HG03439 (cell line): ENCODE measurements around the gene GIGYF2.

ENCODE experiments used
- ATAC-seq: cut with Tn5 transposase; IDR thresholded peaks from one replicate; pipeline ENCODE4 v1.9.1; 2021; ENCODE audit warnings: mild to moderate bottlenecking, moderate library complexity; ENCODE audit not compliant: unreplicated experiment

Gene GIGYF2

DNA sequence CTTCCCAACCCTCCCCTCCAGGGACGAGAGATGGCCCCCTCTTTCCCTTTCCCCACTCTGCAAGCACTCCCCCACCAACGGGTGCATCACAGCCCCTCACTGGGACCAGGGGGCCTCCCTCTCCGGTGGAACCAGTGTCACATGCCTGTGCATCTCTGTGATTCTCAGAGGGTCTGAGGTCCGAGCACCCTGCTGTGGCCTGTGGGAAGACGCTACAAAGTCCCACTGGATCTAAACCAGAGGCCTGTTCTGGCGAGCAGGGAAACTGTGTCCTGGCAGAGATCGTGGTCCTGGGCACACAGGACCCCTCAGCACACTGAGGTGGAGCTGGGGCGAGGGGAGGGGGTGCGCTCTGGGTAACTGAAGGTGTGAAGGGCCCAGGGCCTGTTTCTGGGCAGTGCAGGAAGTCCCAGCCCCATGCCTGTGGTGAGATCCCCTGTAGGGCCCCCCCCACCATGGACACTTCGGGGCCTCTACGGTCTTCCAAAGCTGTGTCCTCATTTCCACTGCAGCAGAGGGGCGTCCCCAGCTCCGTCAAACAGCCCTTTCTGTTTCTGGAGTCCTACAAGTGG lies 180.9 kb downstream of the GIGYF2 start:
- no peak for ATAC-seq

- no peak for ATAC-seq
Observed at GRCh38 chr2:232878855-232879617, 181.9 kb downstream of the GIGYF2 start.

- ATAC-seq, result no peak
Observed at GRCh38 chr2:232879618-232880494, 182.7 kb downstream of the GIGYF2 start.

DNA sequence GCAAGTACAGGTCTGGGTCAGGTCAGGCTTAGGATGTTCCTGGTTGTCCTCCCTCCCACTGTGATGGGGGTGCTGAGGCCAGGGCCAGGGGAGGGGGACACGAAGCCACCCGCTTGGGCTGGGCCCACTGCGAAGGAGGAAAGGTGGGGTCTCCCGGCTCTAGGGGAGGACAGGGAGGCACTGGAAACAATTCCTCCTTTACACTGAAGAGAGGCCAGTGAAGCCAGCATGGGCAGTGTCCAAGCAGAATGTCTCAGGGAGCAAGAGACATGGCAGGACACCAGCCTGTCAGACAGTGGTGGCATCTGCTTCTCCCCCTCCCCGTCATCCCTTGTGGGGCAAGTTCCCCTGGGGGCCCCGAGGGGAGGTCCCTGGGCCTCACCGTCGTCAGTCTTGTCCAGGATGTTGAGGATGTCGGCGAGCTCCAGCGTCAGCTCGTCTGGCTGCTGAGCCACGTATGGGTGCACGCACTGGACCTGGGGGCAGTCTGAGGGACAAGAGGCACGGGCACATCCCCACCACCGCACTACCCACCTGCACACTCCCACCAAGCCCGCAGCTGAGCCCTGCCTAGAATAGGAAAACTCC lies 183.7 kb downstream of the GIGYF2 start:
- no peak for ATAC-seq

GRCh38 chr2:232882085-232882484 lies 185.0 kb downstream of the GIGYF2 start:
- ATAC-seq, result no peak

DNA sequence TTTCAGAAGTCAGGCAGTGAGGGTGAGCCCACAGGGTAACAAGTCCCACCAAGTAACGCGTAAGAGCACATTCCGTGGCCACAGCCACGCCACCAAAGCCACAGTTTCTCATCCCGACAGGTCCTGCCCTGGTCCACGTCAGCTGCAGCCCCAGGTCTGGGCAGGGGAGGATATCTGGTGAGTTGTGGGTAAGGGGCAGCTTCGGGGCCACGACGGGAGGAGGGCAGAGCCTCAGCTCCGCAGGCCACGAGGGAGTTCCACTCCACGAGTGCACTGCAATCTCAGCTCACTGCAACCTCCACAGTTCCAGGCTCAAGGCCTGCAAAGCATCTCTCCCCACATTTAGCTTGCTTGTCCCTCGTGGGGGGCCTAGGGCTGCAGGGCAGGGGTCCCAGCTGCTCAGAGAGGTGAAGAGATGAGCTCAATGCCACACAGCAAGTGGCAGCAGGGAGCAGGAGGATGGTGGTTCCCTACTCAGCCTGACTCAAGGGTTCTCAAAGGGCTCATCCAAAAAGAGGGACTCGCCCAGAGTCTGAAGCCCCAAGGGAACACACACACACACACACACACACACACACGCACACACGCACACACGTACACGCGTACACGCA lies 185.5 kb downstream of the GIGYF2 start:
- no peak for ATAC-seq

- ATAC-seq, result no peak
Observed at GRCh38 chr2:232883116-232883721, 186.1 kb downstream of the GIGYF2 start.

DNA sequence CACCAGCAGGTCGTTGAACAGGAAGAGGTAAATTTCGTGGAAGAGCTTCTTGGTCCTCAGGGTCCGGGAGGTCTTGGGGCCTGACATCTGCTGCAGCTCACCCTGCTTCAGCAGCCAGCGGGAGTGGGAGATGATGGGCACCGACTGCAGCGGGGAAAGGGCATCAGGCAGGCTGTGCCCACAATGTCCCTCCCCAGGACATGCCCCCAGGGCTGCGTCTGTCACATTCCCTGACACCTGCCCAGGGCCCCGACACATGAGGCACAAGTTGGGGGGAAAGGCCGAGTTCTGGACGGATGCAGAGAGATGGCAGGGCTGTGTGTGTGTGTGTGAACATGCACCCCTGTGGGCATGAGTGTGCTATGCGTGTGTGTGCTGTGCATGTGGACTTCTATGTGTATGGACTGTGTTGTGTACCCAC lies 186.9 kb downstream of the GIGYF2 start:
- no peak for ATAC-seq

DNA sequence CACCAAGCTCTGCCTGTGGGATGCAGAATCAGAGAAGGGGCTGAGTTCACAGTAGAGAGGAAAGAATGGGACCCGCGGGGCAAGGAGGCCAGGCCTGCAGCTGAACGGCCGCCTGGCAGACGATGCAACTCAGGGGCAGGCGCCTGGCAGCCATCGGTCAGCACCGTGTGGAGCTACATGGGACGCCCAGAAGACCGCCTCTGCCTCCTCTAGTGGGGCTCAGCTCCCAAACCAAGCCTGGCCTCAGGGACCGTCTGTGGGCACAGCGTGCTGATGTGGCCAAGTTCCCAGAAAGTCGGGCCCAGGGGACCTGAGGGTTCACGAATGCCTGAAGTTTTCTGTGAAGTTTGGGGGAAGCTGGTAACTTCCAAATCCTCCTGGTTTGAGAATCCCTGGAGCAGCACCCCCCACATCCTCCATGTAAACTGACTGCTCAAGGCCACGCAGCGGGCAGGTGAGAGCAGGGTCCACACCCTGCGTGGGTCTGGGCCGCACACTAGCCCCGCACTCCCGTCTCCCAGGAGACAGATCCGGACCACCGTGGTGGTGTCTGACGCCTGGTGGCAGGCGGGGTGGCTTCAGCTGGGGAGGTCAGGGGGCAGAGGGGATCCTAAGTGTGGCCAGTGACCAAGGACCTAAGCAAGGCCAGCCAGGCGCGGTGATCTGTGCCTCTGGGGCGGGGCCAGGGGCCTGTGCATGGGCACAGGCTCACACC lies 187.6 kb downstream of the GIGYF2 start:
- ATAC-seq, result no peak

DNA sequence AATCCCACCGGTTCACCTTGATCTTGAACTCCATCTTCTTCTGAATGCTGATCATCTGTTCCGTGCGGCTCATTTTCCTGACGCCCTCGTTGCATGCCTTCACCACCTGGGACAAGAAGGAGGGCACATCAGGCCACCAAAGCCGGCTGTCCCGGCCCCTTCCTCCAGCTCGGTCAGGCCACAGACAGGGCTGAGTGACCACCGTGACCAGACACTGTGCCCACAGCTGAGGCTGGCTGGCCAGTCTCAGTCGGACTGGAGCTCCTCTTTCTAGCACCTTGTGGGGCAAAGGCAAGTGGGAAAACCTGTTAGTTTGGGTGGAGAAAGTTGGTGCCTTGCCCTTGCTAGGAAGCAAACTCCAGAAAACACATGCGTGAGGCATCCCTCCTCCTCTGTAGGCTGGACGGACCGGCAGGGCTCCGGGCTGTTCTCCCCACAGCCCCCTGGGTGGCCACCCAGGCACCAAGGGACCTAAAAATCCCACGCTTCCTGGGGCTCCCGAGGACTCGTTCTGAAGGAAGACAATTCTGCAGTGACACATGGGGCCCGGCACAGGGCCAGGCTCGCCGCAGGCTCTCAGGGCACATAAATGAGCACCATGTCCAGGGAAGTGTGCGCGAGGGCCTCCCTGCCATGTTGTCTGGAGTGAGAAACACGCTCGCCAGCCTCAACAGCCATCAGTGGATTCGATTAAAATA lies 188.3 kb downstream of the GIGYF2 start:
- ATAC-seq, result no peak

DNA sequence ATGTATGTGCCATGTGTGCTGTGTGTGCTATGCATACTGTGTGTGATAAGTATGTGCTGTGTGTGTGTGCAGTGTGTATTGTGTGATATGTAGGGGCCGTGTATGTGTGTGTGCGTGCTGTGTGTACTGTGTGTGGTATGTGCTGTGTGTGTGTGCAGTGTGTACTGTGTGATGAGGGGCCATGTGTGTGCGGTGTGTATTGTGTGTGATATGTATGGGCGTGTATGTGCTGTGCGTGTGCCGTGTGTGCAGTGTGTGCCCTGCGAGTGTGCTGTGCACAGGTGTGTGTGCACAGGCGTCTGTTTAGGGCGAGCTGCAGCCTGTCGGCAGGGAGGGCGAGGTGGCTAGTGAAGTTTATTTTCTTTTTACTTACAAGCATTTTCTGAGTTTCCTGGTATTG lies 189.0 kb downstream of the GIGYF2 start:
- ATAC-seq, result no peak

DNA sequence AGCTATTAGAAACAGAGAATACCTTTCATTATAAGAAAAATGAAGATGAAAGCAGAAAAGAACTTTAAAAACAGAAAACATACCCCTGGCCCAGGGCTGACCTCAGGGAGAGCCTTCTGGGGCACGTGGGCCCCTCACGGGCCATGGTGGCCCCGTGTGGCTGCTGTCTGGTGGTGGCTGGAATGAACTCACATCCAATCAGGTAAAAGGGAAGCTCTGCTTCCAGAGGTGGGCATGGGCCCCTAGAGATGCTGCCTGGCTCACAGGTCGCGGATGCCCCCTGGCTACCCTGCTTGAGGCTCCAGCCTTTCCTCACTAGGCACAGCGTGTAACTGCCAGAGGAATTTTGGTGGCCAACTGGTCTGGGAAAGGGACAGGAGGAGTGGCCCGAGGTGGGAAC lies 189.5 kb downstream of the GIGYF2 start:
- ATAC-seq, result no peak

GRCh38 chr2:232887171-232887850 lies 190.2 kb downstream of the GIGYF2 start:
- ATAC-seq, result no peak

DNA sequence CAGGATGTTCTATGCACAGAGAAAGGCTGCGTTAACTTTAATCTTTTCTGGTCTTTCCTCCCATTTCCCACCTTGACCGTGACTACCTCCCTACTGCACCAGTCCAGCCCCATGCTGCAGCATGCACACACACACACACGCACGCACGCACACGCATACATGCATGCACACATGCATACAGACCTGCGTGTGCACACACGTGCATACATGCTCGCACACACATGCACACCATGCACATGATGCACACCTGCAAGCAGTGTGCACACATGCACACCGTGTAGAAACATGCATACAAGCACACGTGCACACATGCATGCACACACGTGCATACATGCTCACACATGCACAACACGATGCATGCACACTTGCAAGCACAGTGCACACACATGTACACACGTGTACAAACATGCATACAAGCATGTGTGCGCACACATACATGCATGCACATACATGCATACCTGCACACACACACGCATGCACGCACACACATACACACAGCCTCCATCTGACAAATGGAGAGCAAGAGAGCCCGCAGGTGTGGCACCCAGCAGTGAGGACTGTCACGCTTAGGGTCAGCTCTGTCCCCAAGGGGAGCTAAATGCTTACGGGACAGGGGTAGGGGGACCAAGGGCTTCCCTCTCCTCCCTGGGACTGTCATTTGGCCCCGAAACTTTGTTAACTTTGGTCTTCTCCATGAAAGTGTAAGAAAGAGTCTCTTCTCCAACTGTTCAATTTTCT lies 191.1 kb downstream of the GIGYF2 start:
- no peak for ATAC-seq

- no peak for ATAC-seq
Observed at GRCh38 chr2:232888839-232889529, 191.9 kb downstream of the GIGYF2 start.

DNA sequence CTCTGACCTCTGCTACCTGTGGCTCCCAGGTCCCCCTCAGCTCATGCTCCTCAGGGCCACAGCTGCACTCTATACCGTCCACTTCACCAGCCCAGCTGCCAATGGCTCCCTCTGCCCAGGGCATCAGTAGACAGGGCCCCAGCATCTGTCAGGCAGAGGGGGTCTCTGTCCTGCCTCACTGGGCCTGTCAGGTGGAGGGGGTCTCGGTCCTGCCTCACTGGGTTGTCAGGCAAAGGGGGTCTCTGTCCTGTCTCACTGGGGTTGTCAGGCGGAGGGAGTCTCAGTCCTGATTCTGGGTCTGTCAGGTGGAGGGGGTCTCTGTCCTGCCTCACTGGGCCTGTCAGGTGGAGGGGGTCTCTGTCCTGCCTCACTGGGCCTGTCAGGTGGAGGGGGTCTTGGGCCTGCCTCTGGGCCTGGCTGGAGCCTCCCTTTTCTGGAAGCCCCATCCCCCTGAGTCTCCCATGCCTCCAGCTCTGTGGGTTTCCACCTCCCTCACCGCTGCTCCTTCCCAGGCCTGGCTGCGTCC lies 192.8 kb downstream of the GIGYF2 start:
- ATAC-seq, result no peak

DNA sequence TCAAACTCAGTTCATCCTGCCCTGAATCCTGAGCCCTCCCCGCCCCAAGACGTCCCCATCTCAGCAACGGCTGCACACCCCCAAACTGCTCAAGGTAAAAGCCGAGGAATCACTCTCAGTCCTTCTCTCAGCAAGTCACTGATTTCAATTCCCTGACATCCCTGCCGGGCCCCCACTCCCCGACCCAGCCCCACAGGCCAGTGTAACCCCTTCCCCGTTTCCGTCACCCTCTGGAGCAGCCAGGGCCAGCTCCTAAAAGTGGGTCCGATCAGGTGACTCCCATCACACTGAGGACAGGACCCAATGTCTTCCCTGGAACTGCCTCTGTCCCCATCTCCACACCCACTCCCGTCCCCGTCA lies 193.4 kb downstream of the GIGYF2 start:
- no peak for ATAC-seq
